Measurements from ENCODE around the gene ADAMTS3.

GRCh38 chr4:72557021-72557420 is 12.0 kb downstream of the ADAMTS3 start:
- no peak for TF ChIP-seq CTCF (conservative IDR thresholded peaks at IDR 0.05; ENCODE audit: low read length)
- no peak for TF ChIP-seq EZH2phosphoT487 (IDR thresholded peaks at IDR 0.05; ENCODE audit: borderline replicate concordance, low read depth, low read length)

Data from OCI-LY7 (cell line).